ENCODE data around the gene STK39. TPM values are rescaled to one million over a fixed set of nuclear protein-coding genes. Genes with fewer than 3 reads are reported as not detected.

STK39 gene
- total RNA-seq, 1 donor from 2014 or later: 18.5 TPM

GRCh38 chr2:167981945-167982344 is 265.4 kb downstream of the STK39 start:
- peaks cover 25% of the 10 kb centered on the region for H3K36me3 Mint-ChIP-seq (ENCODE audit: low read depth)
- H3K4me3 Mint-ChIP-seq: no peak overlapping the region
- intact Hi-C loops (cut with micrococcal nuclease): no loop called here
- no peak for ATAC-seq (ENCODE audit: low read depth)
- DNase-seq: no peak
- H3K9me3 Mint-ChIP-seq: no peaks in the 10 kb centered on the region
- H3K27ac Mint-ChIP-seq: no peak overlapping the region
- H3K4me1 Mint-ChIP-seq: no peaks in the 10 kb centered on the region
- H3K27me3 Mint-ChIP-seq: no peaks in the 10 kb centered on the region
- ChIA-PET CTCF (interaction anchor here (0.6 kb wide), 1 partner anchor 135 kb away, joined by 3 read pairs; no protein-coding TSS in a partner anchor), POLR2A (no interaction called here)
- TF ChIP-seq CTCF (IDR thresholded peaks at IDR 0.05): no peak

GRCh38 chr2:167980439-167980838 is 267.0 kb downstream of the STK39 start:
- ChIA-PET CTCF (no interaction called here), POLR2A (no interaction called here)
- TF ChIP-seq CTCF (IDR thresholded peaks at IDR 0.05): no peak
- DNase-seq: no peak
- no peaks in the 10 kb centered on the region for H3K9me3 Mint-ChIP-seq
- intact Hi-C loops (cut with micrococcal nuclease): no loop called here
- no peaks in the 10 kb centered on the region for H3K4me1 Mint-ChIP-seq
- H3K27me3 Mint-ChIP-seq: no peaks in the 10 kb centered on the region
- H3K4me3 Mint-ChIP-seq: no peak overlapping the region
- no peak for ATAC-seq (ENCODE audit: low read depth)
- peaks cover 29% of the 10 kb centered on the region for H3K36me3 Mint-ChIP-seq (ENCODE audit: low read depth)
- no peak overlapping the region for H3K27ac Mint-ChIP-seq

- no peak overlapping the region for H3K27ac Mint-ChIP-seq
- H3K27me3 Mint-ChIP-seq: no peaks in the 10 kb centered on the region
- peaks cover 24% of the 10 kb centered on the region for H3K36me3 Mint-ChIP-seq (ENCODE audit: low read depth)
- H3K4me3 Mint-ChIP-seq: no peak overlapping the region
- TF ChIP-seq CTCF (IDR thresholded peaks at IDR 0.05): no peak
- no peaks in the 10 kb centered on the region for H3K4me1 Mint-ChIP-seq
- intact Hi-C loops (cut with micrococcal nuclease): no loop called here
- POLR2A ChIA-PET: no interaction called here
- no peak for ATAC-seq (ENCODE audit: low read depth)
- DNase-seq: no peak
- H3K9me3 Mint-ChIP-seq: peaks cover 13% of the 10 kb centered on the region
- CTCF ChIA-PET: interaction anchor here (1.0 to 1.8 kb wide), 2 partner anchors 145 to 147 kb away, joined by 3 to 7 read pairs; no protein-coding TSS in a partner anchor
Observed at GRCh38 chr2:167972746-167973145, 274.6 kb downstream of the STK39 start.

GRCh38 chr2:167972020-167972419 is 275.4 kb downstream of the STK39 start:
- ATAC-seq (ENCODE audit: low read depth): no peak
- CTCF ChIA-PET: interaction anchor here (1.8 kb wide), 1 partner anchor 145 kb away, joined by 7 read pairs; no protein-coding TSS in a partner anchor
- peaks cover 23% of the 10 kb centered on the region for H3K36me3 Mint-ChIP-seq (ENCODE audit: low read depth)

More at GRCh38 chr2:167972020-167972419, 275.4 kb downstream of the STK39 start:
- intact Hi-C loops (cut with micrococcal nuclease): no loop called here
- no peak for TF ChIP-seq CTCF (IDR thresholded peaks at IDR 0.05)
- H3K27me3 Mint-ChIP-seq: no peaks in the 10 kb centered on the region
- H3K9me3 Mint-ChIP-seq: peaks cover 13% of the 10 kb centered on the region
- DNase-seq: no peak
- H3K27ac Mint-ChIP-seq: no peak overlapping the region
- POLR2A ChIA-PET: no interaction called here
- H3K4me3 Mint-ChIP-seq: no peak overlapping the region
- peaks cover 4% of the 10 kb centered on the region for H3K4me1 Mint-ChIP-seq

Data from activated B cell treated with CpG ODN at 0.5 μM for 24 hours (primary cell).